Measurements from ENCODE around the gene PLSCR2.

DNA sequence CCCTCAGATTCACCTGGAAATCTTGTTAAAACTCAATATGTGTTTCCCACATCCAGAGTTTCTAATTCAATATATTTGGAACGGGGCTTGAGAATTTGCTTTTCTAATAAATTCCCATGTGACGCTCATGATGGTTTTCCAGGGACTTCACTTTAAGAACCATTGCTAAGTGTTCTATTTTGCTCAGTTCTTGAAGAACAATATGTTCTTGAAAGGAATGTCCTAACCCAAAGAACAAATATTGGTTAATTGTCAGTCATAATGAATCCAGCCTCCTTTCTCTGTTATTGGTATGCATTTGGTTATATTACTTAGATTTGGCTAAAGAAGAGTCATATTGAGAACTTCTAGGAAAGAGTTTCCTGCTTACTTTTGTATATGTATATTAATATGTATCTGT lies 4.4 kb upstream of the PLSCR2 start:
- TF ChIP-seq POLR2A (IDR thresholded peaks at IDR 0.05) (no peak), CTCF (IDR thresholded peaks at IDR 0.05) (no peak)
